H7 (cell line): Measurements from ENCODE around the gene PSG11. TPM values are rescaled to one million over a fixed set of nuclear protein-coding genes. Genes with fewer than 3 reads are reported as not detected.
"Not testable (repeated sequence)": the region's sequence is repeated elsewhere in the genome, so short reads cannot be mapped to it uniquely, and the experiment has no call there.

Experiments
- DNase-seq: peaks from one replicate; pipeline ENCODE4 v3.0.0; 2012
- H3K27me3 ChIP-seq: 2 replicates; pipeline ENCODE4 v1.6.0; 2011; ENCODE audit warnings: mild to moderate bottlenecking, low read length; ENCODE audit not compliant: control insufficient read depth, insufficient read depth
- H3K36me3 ChIP-seq: replicated peaks from 2 replicates; pipeline ENCODE4 v1.5.1; 2011; ENCODE audit warnings: low read length; ENCODE audit not compliant: control insufficient read depth, insufficient read depth
- H3K4me3 ChIP-seq: 2 replicates; pipeline ENCODE4 v1.5.1; 2011; ENCODE audit warnings: low read depth, mild to moderate bottlenecking, control low read depth, low read length, moderate library complexity; ENCODE audit not compliant: insufficient read depth
- total RNA-seq: library from RNA; depleted of rRNA; stranded (reverse); fragments of >200 nt; shearing (Covaris generic); gene quantifications from 2 replicates; pipeline ENCODE4 v1.2.3, GENCODE V29; 2014; rRNA removed

PSG11 gene
- total RNA-seq, result not detected in 2 replicates

GRCh38 chr19:43026369-43026768 lies at the start of gene PSG11:
TSS of gene PSG11 (minus strand) at chr19:43026469. CDS start at chr19:43026372, 97 bp downstream.
- H3K36me3 ChIP-seq, H3K4me3 ChIP-seq, DNase-seq, H3K27me3 ChIP-seq: not testable (repeated sequence)

- not testable (repeated sequence) for H3K4me3 ChIP-seq
Measured at GRCh38 chr19:43062418-43062817, 36.1 kb upstream of the PSG11 start.

GRCh38 chr19:43061326-43061725 lies 35.1 kb upstream of the PSG11 start:
- not testable (repeated sequence) for H3K4me3 ChIP-seq, DNase-seq, H3K27me3 ChIP-seq, H3K36me3 ChIP-seq

More at GRCh38 chr19:43062418-43062817, 36.1 kb upstream of the PSG11 start:
- H3K27me3 ChIP-seq, DNase-seq, H3K36me3 ChIP-seq: not testable (repeated sequence)

- H3K36me3 ChIP-seq, H3K27me3 ChIP-seq, DNase-seq, H3K4me3 ChIP-seq: not testable (repeated sequence)
Measured at GRCh38 chr19:43060254-43060653, 34.0 kb upstream of the PSG11 start.

- not testable (repeated sequence) for H3K27me3 ChIP-seq, H3K4me3 ChIP-seq, DNase-seq, H3K36me3 ChIP-seq
Measured at GRCh38 chr19:43059482-43059881, 33.2 kb upstream of the PSG11 start.

GRCh38 chr19:43058440-43058839 lies 32.2 kb upstream of the PSG11 start:
- not testable (repeated sequence) for DNase-seq, H3K36me3 ChIP-seq

GRCh38 chr19:43047966-43048365 lies 21.7 kb upstream of the PSG11 start:
- DNase-seq, H3K4me3 ChIP-seq, H3K27me3 ChIP-seq: not testable (repeated sequence)

More at GRCh38 chr19:43058440-43058839, 32.2 kb upstream of the PSG11 start:
- not testable (repeated sequence) for H3K27me3 ChIP-seq, H3K4me3 ChIP-seq

GRCh38 chr19:43046578-43046977 lies 20.3 kb upstream of the PSG11 start:
- not testable (repeated sequence) for DNase-seq, H3K4me3 ChIP-seq, H3K36me3 ChIP-seq, H3K27me3 ChIP-seq

More at GRCh38 chr19:43047966-43048365, 21.7 kb upstream of the PSG11 start:
- not testable (repeated sequence) for H3K36me3 ChIP-seq

- H3K4me3 ChIP-seq, H3K36me3 ChIP-seq, DNase-seq, H3K27me3 ChIP-seq: not testable (repeated sequence)
Measured at GRCh38 chr19:43043492-43044180, 17.4 kb upstream of the PSG11 start.

- H3K27me3 ChIP-seq, DNase-seq, H3K4me3 ChIP-seq, H3K36me3 ChIP-seq: not testable (repeated sequence)
Measured at GRCh38 chr19:43031645-43032044, 5.4 kb upstream of the PSG11 start.

GRCh38 chr19:43028866-43029265 lies 2.6 kb upstream of the PSG11 start:
- Histone ChIP-seq H3K27me3 (no peaks in the 10 kb centered on the region), H3K4me3 (no peak overlapping the region), H3K36me3 (no peaks in the 10 kb centered on the region)
- DNase-seq, result no peak

GRCh38 chr19:43027985-43028384 lies 1.7 kb upstream of the PSG11 start:
- DNase-seq, H3K4me3 ChIP-seq, H3K36me3 ChIP-seq, H3K27me3 ChIP-seq: not testable (repeated sequence)

- H3K27me3 ChIP-seq, H3K4me3 ChIP-seq, DNase-seq, H3K36me3 ChIP-seq: not testable (repeated sequence)
Measured at GRCh38 chr19:43027061-43027460, 792 bp upstream of the PSG11 start.

GRCh38 chr19:43022098-43022497 lies 4.2 kb downstream of the PSG11 start:
- not testable (repeated sequence) for H3K4me3 ChIP-seq, DNase-seq, H3K36me3 ChIP-seq, H3K27me3 ChIP-seq

GRCh38 chr19:43021629-43022028 lies 4.6 kb downstream of the PSG11 start:
- not testable (repeated sequence) for H3K4me3 ChIP-seq, H3K27me3 ChIP-seq, DNase-seq, H3K36me3 ChIP-seq
